NT2/D1 (cell line): Measurements from ENCODE around the gene KBTBD8.

ENCODE experiments used
- SUZ12 ChIP-seq: IDR thresholded peaks from 2 replicates; pipeline ENCODE4 v1.6.1; 2011; ENCODE audit not compliant: insufficient read length, insufficient read depth; ENCODE audit errors: extremely low read depth
- YY1 ChIP-seq: IDR thresholded peaks from 2 replicates; pipeline ENCODE4 v1.6.1; 2011; ENCODE audit not compliant: insufficient read length, insufficient read depth

DNA sequence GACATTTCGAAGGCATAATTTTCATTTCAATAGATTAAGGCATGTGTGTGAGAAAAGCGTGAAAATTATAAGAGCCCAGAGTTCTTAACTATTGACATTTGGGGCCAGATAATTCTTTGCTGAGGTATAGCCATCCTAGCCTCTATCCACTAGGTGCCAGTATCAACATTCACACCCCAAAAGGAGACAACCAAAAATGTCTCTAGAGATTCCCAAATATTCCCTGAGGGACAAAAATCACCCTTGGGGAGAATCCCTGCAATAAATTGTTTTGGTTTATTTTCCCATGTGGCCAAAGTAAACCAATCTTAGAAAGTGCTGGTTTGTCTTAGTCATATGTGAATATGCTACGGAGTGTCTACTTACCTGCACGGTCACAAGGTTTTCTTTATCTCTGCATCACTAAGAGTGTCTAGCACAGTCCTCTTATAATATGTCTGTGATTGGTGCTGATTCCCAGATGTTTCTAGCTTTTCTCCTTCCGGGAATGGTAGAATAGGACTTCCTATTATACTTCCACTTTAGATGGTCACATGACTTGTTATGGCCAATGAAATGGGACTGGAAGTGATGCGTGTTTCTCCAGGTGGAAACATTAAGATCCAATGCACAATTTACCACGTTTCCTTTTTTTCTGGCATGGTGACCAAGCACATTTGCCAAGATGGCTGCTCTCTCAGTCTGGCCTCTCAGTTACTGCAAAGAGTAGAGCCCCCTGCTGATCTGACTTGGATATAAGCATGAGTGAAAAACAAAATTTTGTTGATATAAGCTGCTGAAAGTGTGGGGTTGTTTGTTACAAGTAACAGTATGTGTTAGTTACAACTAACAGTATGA is 8.0 kb upstream of the KBTBD8 start:
- TF ChIP-seq SUZ12 (no peak), YY1 (no peak)
